Activated CD8-positive, alpha-beta T cell treated with anti-CD3 and anti-CD28 coated beads for 36 hours (primary cell): ENCODE results near the gene OR2A5. TPM values are rescaled to one million over a fixed set of nuclear protein-coding genes. Genes with fewer than 3 reads are reported as not detected.

Experiments
- ATAC-seq: fragments of 200-7000 bp; cut with Tn5 transposase; one replicate; pipeline ENCODE4 v1.10.0; 2021; ENCODE audit warnings: mild to moderate bottlenecking, moderate library complexity
- CTCF ChIA-PET: fragments of 350-600 bp; sonication (Branson Sonifier 250); formaldehyde crosslinking; loops from one replicate; lab custom pipeline; 2021; ENCODE audit warnings: antibody characterized with exemption; lab: Charles Lee
- POLR2A ChIA-PET: fragments of 350-600 bp; sonication (Branson Sonifier 250); formaldehyde crosslinking; loops from one replicate; lab custom pipeline; 2021; ENCODE audit warnings: antibody characterized with exemption; lab: Charles Lee
- DNase-seq: peaks from one replicate; pipeline ENCODE4 v3.0.0-alpha.2; 2020
- H3K27ac Mint-ChIP-seq: one replicate; pipeline ENCODE4 v1.8.0; 2021; ENCODE audit warnings: mild to moderate bottlenecking, mixed read lengths
- H3K27me3 Mint-ChIP-seq: one replicate; pipeline ENCODE4 v1.8.0; 2021; ENCODE audit warnings: mixed read lengths
- H3K36me3 Mint-ChIP-seq: one replicate; pipeline ENCODE4 v1.8.0; 2021; ENCODE audit warnings: low read depth, mixed read lengths
- H3K4me1 Mint-ChIP-seq: one replicate; pipeline ENCODE4 v1.8.0; 2021; ENCODE audit warnings: low read depth, mixed read lengths
- H3K4me3 Mint-ChIP-seq: one replicate; pipeline ENCODE4 v1.8.0; 2021; ENCODE audit warnings: mild to moderate bottlenecking, moderate library complexity, mixed read lengths
- H3K9me3 Mint-ChIP-seq: one replicate; pipeline ENCODE4 v1.8.0; 2021; ENCODE audit warnings: mixed read lengths
- intact Hi-C: fragments of 100-400 bp; cut with micrococcal nuclease; formaldehyde crosslinking; loops from one replicate; pipeline ENCODE4 v1.10.0; 2022
- total RNA-seq, 2 experiments: library from RNA; stranded (reverse); gene quantifications; one replicate each; pipeline ENCODE4 v1.2.3, GENCODE V29; 2021
- TF ChIP-seq, protein P1 (sequence below): fragments of 200-600 bp; IDR thresholded peaks from one replicate; pipeline ENCODE4 v1.8.0; 2022; ENCODE audit warnings: antibody characterized with exemption, mild to moderate bottlenecking

OR2A5 gene
- total RNA-seq, 2 experiments from 2014 or later: not detected

DNA sequence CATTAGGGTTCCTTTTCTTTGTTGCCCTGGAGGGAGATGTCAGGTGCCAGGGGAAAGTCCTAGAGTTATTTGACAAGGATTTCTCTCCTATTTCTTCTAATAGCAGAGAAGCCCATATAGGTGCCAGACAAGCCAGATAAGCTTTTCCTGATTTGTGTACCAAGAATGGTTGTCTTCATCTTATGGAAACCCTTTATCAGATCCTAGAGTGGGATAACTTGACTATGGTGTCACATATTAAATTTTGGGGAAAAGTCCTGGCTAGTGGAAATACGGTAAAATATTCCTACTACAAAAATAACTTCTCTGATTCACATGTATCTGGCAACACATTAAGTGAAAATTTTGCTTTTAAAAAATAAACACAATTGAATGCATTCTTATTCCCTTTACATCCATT, 38.5 kb downstream of the OR2A5 start:
- TF ChIP-seq, protein P1, sequence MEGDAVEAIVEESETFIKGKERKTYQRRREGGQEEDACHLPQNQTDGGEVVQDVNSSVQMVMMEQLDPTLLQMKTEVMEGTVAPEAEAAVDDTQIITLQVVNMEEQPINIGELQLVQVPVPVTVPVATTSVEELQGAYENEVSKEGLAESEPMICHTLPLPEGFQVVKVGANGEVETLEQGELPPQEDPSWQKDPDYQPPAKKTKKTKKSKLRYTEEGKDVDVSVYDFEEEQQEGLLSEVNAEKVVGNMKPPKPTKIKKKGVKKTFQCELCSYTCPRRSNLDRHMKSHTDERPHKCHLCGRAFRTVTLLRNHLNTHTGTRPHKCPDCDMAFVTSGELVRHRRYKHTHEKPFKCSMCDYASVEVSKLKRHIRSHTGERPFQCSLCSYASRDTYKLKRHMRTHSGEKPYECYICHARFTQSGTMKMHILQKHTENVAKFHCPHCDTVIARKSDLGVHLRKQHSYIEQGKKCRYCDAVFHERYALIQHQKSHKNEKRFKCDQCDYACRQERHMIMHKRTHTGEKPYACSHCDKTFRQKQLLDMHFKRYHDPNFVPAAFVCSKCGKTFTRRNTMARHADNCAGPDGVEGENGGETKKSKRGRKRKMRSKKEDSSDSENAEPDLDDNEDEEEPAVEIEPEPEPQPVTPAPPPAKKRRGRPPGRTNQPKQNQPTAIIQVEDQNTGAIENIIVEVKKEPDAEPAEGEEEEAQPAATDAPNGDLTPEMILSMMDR: no peak
- POLR2A ChIA-PET: no interaction called here
- no peak for ATAC-seq
- intact Hi-C loops: loop anchor here (10.0 kb wide), 1 partner anchor 62 kb away; no protein-coding TSS in a partner anchor
- Mint-ChIP-seq H3K27ac (no peak overlapping the region), H3K4me1 (no peaks in the 10 kb centered on the region), H3K9me3 (no peaks in the 10 kb centered on the region), H3K36me3 (no peaks in the 10 kb centered on the region), H3K27me3 (peaks cover 5% of the 10 kb centered on the region), H3K4me3 (no peak overlapping the region)
- CTCF ChIA-PET: interaction anchor here (1.2 kb wide), 1 partner anchor 41 kb away, joined by 3 read pairs; no protein-coding TSS in a partner anchor
- DNase-seq: no peak

DNA sequence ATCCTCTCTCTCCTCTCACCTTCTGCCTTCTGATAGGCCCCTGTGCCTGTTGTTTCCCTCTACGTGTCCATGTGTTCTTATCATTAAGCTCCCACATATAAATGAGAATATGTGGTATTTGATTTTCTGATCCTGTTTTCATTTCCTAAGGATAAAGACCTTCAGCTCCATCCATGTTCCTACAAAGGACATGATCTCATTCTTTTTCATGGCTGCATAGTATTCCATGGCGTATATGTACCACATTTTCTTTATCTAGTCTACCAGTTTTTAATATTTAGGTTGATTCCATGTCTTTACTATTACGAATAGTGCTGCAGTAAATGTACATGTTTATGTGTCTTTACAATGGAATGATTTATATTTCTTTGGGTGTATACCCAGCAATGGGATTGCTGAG, 41.9 kb downstream of the OR2A5 start:
- ChIA-PET POLR2A (no interaction called here), CTCF (interaction anchor here (1.2 kb wide), 1 partner anchor 27 kb away, joined by 3 read pairs; no protein-coding TSS in a partner anchor)
- TF ChIP-seq, protein P1: no peak

DNA sequence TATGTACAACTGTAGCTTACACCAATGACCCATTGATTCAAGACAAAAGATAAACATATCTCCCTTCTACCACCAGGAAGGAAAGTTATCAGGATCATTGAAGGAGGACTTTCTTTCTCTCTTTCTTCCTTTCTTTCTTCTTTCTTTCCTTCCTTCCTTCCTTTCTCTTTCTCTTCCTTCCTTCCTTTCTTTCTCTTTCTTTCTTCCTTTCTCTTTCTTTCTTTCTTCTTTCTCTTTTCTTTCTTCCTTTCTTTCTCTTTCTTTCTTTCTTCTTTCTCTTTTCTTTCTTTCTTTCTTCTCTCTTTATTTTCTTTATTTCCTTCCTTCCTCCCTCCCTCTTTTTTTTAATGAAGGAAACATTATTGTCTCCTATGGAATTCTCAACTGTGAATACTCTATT, 50.0 kb downstream of the OR2A5 start:
- no peak overlapping the region for H3K27ac Mint-ChIP-seq
- DNase-seq (no peak), ATAC-seq (no peak)
- TF ChIP-seq, protein P1: no peak
- ChIA-PET CTCF (interaction anchor here (1.0 kb wide), 1 partner anchor 29 kb away, joined by 3 read pairs; no protein-coding TSS in a partner anchor), POLR2A (no interaction called here)
- H3K27me3 Mint-ChIP-seq: peaks cover 3% of the 10 kb centered on the region
- intact Hi-C loops: no loop called here
- no peaks in the 10 kb centered on the region for H3K9me3 Mint-ChIP-seq
- H3K4me3 Mint-ChIP-seq: no peak overlapping the region
- no peaks in the 10 kb centered on the region for H3K36me3 Mint-ChIP-seq
- no peaks in the 10 kb centered on the region for H3K4me1 Mint-ChIP-seq

More for the DNA sequence above, 41.9 kb downstream of the OR2A5 start:
- intact Hi-C loops: no loop called here
- no peak overlapping the region for H3K27ac Mint-ChIP-seq
- ATAC-seq (no peak), DNase-seq (no peak)
- H3K4me3 Mint-ChIP-seq: no peak overlapping the region
- no peaks in the 10 kb centered on the region for H3K9me3 Mint-ChIP-seq
- no peaks in the 10 kb centered on the region for H3K36me3 Mint-ChIP-seq
- no peaks in the 10 kb centered on the region for H3K4me1 Mint-ChIP-seq
- H3K27me3 Mint-ChIP-seq: peaks cover 6% of the 10 kb centered on the region

DNA sequence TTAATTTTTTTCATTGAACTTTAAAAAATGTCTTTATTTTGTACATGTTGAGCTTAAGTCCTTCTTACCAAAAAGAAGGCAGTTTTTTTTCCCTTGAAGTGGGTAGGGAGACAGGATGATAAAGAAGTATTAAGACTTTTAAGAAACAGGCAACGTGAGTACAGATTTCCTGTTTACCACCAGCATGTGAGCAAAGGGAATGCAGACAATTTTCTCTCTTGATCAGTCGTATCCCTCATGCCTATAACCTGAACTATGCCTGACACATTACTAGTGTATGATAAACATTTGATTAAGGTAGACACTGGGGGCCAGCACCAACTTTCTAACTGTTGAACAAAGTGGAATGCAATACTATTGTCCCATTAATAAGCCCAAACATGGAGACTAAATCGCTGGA, 51.9 kb downstream of the OR2A5 start:
- no peak overlapping the region for H3K4me3 Mint-ChIP-seq
- peaks cover 2% of the 10 kb centered on the region for H3K27me3 Mint-ChIP-seq
- POLR2A ChIA-PET: no interaction called here
- H3K9me3 Mint-ChIP-seq: no peaks in the 10 kb centered on the region
- DNase-seq (no peak), ATAC-seq (no peak)
- TF ChIP-seq, protein P1: no peak
- CTCF ChIA-PET: no interaction called here
- H3K27ac Mint-ChIP-seq: no peak overlapping the region
- no peaks in the 10 kb centered on the region for H3K4me1 Mint-ChIP-seq
- no peaks in the 10 kb centered on the region for H3K36me3 Mint-ChIP-seq
- intact Hi-C loops: no loop called here

DNA sequence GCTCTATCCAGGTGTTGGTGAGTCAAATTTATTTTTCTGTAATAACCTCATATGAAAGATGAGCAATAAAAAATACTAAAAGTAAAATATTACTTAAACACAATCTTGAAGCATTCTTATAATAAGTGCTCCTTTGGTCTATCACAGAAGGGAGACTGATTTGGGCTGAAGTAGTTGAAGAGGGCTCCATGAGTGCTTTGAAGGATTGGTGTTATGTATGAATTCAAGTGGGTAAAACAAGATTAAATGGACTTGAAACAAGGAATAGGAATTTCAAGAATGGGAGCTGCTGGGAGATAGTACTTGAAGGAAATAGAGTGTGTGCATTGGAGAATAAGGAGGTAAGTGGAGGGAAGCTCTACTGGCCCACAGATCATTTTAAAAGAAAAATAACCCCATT, 53.3 kb downstream of the OR2A5 start:
- Mint-ChIP-seq H3K27ac (no peak overlapping the region), H3K4me1 (no peaks in the 10 kb centered on the region), H3K4me3 (no peak overlapping the region), H3K36me3 (no peaks in the 10 kb centered on the region), H3K9me3 (no peaks in the 10 kb centered on the region), H3K27me3 (peaks cover 2% of the 10 kb centered on the region)
- DNase-seq: no peak
- TF ChIP-seq, protein P1: no peak
- no peak for ATAC-seq
- intact Hi-C loops: no loop called here
- POLR2A ChIA-PET: no interaction called here
- CTCF ChIA-PET: no interaction called here
